BJ (cell line): ENCODE measurements around the gene IFNG. TPM values are rescaled to one million over a fixed set of nuclear protein-coding genes. Genes with fewer than 3 reads are reported as not detected.
"Not testable (repeated sequence)": the region's sequence is repeated elsewhere in the genome, so short reads cannot be mapped to it uniquely, and the experiment has no call there.

ENCODE experiments used
- CTCF ChIA-PET: fragments of 350-600 bp; formaldehyde crosslinking; extraction: SDS; loops from one replicate; lab custom pipeline; 2021; ENCODE audit warnings: antibody characterized with exemption, inconsistent platforms; lab: Yijun Ruan, JAX
- POLR2A ChIA-PET: fragments of 300-600 bp; sonication (Branson Sonifier 250); formaldehyde crosslinking; extraction: SDS; loops from one replicate; lab custom pipeline; 2021; ENCODE audit warnings: antibody characterized with exemption; lab: Charles Lee
- DNase-seq: peaks from one replicate; pipeline ENCODE4 v3.0.0-alpha.2; 2011; ENCODE audit warnings: low read depth
- H3K27me3 ChIP-seq: 2 replicates; pipeline ENCODE4 v1.6.0; 2011; ENCODE audit warnings: low read length; ENCODE audit not compliant: control insufficient read depth, insufficient read depth
- H3K36me3 ChIP-seq: 2 replicates; pipeline ENCODE4 v1.5.1; 2011; ENCODE audit warnings: low read length; ENCODE audit not compliant: control insufficient read depth, insufficient read depth
- H3K4me3 ChIP-seq: 2 replicates; pipeline ENCODE4 v1.5.1; 2011; ENCODE audit warnings: low read depth, mild to moderate bottlenecking, control low read depth, low read length
- CTCF ChIP-seq: IDR thresholded peaks from 2 replicates; pipeline ENCODE4 v1.5.1; 2011; ENCODE audit warnings: low read depth, mild to moderate bottlenecking, control low read depth, inconsistent platforms, low read length, moderate library complexity; ENCODE audit not compliant: insufficient read depth
- polyA plus RNA-seq: library from polyadenylated mRNA; depleted of rRNA; stranded (reverse); fragments of >200 nt; gene quantifications from 2 replicates; pipeline ENCODE4 v1.2.3, GENCODE V29; 2011

The IFNG gene
- polyA plus RNA-seq, 1 experiment, result not detected

- DNase-seq, result no peak
- CTCF ChIA-PET, result interaction anchor here (1.4 to 2.0 kb wide), 2 partner anchors 17 to 47 kb away, joined by 3 to 9 read pairs; partner anchors contain the start of gene IFNG
- Histone ChIP-seq H3K36me3 (no peaks in the 10 kb centered on the region), H3K4me3 (no peak overlapping the region), H3K27me3 (peaks cover 1% of the 10 kb centered on the region; the same call in 1 of the 2 replicates)
- POLR2A ChIA-PET, result no interaction called here
- TF ChIP-seq CTCF, result no peak
These were observed 16.7 kb upstream of the IFNG start for GRCh38 chr12:68176257-68176656.

GRCh38 chr12:68175557-68176061 is 16.1 kb upstream of the IFNG start:
- Histone ChIP-seq H3K4me3 (no peak overlapping the region), H3K27me3 (peaks cover 1% of the 10 kb centered on the region; the same call in 1 of the 2 replicates), H3K36me3 (no peaks in the 10 kb centered on the region)
- TF ChIP-seq CTCF, result no peak
- DNase-seq, result no peak
- ChIA-PET CTCF (interaction anchor here (2.0 kb wide), 1 partner anchor 17 kb away, joined by 9 read pairs; the partner anchor contains the start of gene IFNG), POLR2A (no interaction called here)

GRCh38 chr12:68174761-68175160 is 15.2 kb upstream of the IFNG start:
- DNase-seq, POLR2A ChIA-PET, H3K36me3 ChIP-seq, H3K27me3 ChIP-seq, H3K4me3 ChIP-seq, CTCF ChIA-PET: not testable (repeated sequence)

- ChIA-PET CTCF (interaction anchor here (0.6 to 1.6 kb wide), 4 partner anchors 14 to 364 kb away, joined by 3 to 7 read pairs (median 4); partner anchors contain the start of gene IFNG), POLR2A (no interaction called here)
- DNase-seq, result no peak
- no peak overlapping the region for H3K4me3 ChIP-seq
- H3K27me3 ChIP-seq, result peaks cover 1% of the 10 kb centered on the region; the same call in 1 of the 2 replicates
- no peaks in the 10 kb centered on the region for H3K36me3 ChIP-seq
- no peak for TF ChIP-seq CTCF
These were observed 14.3 kb upstream of the IFNG start for GRCh38 chr12:68173792-68174191.

- Histone ChIP-seq H3K27me3 (no peaks in the 10 kb centered on the region), H3K36me3 (no peaks in the 10 kb centered on the region), H3K4me3 (no peak overlapping the region)
- no peak for DNase-seq
- TF ChIP-seq CTCF, result no peak
- CTCF ChIA-PET, result no interaction called here
- POLR2A ChIA-PET, result no interaction called here
These were observed 11.2 kb upstream of the IFNG start for GRCh38 chr12:68170726-68171125.
